NK-92 treated with Interleukin-12 subunit alpha and Interleukin-12 subunit beta, amount 100 ng/mL, for 24 hours (cell line): ENCODE results near the gene TSEN54.

Experiments used
- DNase-seq: peaks from one replicate; lab custom pipeline; 2025; lab: John Stamatoyannopoulos, UW

Gene TSEN54

DNA sequence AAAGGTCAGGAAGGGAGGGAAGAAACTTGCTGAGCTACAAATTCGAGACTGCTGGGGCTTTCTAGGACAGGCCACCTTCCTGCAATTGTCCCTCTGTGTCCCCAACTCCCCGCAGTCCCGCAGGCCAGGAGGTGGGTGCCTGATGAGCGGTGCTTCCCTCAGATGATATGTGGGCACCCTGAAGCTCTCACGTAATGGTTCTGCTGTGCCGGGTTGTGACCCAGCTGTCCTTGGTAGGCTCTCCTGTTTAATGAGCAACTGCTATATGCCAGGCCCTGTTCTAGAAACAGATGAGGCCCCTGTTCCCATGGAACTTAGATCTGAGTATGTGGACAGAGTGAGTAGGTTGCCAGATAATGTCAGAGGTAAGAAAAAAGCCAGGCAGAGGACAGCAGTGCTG, 49.3 kb downstream of the TSEN54 start:
- no peak for DNase-seq

DNA sequence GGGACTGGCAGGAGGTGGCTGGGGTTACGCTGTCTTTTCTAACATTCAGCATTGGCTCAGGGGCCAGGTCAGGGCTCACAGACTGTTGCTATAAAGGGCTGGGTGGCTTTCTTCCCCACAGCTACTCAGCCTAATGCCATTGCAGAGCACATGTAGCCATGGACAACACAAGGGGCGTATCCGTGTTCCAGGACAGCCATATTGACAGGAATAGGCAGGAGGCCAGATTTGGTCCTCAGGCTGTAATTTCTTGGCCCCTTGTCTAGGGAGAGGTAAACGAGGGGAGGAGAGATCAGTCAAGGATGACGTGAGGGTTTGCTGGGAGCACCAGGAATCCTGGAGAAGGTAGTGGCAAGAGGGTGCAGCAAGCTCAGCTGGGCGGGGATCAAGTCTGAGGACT, 50.1 kb downstream of the TSEN54 start:
- DNase-seq, result no peak

DNA sequence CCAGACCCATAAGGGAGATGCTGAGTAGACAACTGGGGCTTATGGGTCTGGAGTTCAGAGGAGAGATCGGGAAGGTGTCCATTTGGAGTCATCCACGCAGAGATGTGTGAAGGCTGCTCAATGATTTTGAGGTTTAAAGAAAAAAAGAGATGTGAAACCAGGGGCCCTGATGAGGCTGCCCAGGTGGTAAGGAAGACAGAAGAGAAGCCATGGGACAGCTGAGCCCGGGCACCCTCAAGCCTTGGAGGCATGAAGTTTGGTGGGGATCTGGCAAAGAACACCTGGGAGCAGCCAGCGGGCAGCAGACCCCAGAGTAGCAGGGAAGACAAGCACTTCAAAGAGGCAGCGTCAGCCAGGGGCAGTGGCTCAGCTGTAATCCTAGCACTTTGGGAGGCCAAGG, 50.5 kb downstream of the TSEN54 start:
- DNase-seq, result no peak

DNA sequence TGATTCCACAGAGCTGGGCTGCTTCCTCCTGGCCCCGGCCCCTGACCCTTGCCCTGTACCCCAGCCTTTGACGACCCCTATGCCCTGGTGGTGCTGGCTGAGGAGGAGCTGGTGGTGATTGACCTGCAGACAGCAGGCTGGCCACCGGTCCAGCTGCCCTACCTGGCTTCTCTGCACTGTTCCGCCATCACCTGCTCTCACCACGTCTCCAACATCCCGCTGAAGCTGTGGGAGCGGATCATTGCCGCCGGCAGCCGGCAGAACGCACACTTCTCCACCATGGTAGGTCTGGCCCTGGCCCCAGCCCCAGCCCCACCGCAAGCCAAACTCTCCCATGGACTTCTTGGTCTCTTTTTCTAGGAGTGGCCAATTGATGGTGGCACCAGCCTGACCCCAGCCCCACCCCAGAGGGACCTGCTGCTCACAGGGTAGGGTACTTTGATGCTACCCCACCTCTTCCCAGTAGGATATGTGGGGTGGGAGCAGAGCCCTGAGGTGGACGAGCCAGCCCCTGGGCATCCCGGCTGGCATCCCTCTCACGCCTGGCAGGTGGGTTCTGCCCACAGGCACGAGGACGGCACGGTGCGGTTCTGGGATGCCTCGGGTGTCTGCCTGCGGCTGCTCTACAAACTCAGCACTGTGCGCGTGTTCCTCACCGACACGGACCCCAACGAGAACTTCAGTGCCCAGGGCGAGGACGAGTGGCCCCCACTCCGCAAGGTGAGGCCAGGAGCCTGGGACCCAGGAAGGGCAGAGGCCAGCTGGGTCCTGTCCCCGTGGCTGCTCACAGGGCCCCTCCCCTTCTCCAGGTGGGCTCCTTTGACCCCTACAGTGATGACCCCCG, 52.3 kb downstream of the TSEN54 start:
- DNase-seq, result no peak

DNA sequence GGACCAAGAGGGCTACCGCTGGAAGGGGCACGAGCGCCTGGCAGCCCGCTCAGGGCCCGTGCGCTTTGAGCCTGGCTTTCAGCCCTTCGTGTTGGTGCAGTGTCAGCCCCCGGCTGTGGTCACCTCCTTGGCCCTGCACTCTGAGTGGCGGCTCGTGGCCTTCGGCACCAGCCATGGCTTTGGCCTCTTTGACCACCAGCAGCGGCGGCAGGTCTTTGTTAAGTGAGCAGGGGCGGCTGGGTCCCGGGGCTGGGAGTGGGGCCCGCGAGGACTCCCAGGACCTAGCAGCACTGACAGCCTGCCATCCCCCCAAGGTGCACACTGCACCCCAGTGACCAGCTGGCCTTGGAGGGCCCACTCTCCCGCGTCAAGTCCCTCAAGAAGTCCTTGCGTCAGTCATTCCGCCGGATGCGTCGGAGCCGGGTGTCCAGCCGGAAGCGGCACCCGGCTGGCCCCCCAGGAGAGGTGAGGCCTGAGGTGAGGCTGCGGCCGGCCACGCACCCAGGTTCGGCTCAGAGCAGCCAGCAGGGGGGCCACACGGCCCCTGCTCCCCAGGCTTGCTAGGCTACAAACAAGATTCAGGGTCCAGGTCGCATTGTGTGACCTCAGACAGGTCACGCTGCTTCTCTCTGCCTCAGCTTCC, 53.8 kb downstream of the TSEN54 start:
- no peak for DNase-seq

DNA sequence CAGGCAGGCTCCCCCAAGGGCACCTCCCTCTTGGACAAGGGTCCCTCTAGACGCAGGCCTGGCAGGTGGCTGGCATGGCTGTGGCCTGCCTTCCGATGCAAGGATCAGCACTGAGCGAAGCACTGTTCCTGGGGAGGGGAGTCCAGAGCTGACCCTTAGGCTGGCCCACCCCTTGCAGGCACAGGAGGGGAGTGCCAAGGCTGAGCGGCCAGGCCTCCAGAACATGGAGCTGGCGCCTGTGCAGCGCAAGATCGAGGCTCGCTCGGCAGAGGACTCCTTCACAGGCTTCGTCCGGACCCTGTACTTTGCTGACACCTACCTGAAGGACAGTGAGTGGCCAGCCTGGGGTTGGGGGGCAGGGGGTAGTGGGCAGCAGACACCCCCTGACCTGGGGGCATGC, 54.4 kb downstream of the TSEN54 start:
- no peak for DNase-seq

DNA sequence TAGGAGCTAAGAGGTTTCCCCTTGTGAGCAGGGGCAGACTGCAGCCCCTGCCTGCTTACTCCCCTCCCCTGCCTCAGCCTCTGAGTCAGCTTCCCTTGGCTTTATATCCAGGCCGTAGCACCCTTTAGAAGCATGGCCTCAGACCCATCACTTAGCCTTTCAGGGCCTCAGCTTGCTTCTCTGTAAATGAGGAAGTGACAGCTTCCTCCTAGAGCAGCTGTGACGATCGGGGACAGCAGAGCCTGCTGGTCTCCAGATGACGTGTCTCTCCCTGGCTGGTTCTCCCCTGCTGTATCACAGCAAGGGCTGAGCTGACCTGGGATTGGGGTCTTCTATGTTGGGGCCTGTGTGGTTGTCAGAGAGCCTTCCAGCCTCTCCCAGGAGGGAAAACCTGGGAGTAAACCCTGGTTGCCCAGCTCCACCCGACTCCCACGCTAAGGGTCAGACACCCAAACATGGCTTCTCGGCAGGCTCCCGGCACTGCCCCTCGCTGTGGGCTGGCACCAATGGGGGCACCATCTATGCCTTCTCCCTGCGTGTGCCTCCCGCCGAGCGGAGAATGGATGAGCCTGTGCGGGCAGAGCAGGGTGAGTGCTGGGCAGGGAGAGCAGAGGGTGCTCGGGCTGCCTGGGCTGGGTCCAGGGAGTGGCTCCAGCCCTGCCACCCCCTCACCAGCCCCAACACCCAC, 55.0 kb downstream of the TSEN54 start:
- DNase-seq, result no peak

DNA sequence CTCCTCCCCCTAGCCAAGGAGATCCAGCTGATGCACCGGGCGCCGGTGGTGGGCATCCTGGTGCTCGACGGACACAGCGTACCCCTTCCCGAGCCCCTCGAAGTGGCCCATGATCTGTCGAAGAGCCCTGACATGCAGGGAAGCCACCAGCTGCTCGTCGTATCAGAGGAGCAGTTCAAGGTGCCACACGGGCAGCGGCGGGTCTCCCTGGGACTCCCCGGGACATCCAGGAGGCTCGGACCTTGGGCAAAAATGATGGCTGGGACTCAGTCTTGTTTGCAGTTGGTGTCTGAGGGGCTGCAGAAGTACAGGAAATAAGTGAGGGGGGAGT, 55.5 kb downstream of the TSEN54 start:
- no peak for DNase-seq

DNA sequence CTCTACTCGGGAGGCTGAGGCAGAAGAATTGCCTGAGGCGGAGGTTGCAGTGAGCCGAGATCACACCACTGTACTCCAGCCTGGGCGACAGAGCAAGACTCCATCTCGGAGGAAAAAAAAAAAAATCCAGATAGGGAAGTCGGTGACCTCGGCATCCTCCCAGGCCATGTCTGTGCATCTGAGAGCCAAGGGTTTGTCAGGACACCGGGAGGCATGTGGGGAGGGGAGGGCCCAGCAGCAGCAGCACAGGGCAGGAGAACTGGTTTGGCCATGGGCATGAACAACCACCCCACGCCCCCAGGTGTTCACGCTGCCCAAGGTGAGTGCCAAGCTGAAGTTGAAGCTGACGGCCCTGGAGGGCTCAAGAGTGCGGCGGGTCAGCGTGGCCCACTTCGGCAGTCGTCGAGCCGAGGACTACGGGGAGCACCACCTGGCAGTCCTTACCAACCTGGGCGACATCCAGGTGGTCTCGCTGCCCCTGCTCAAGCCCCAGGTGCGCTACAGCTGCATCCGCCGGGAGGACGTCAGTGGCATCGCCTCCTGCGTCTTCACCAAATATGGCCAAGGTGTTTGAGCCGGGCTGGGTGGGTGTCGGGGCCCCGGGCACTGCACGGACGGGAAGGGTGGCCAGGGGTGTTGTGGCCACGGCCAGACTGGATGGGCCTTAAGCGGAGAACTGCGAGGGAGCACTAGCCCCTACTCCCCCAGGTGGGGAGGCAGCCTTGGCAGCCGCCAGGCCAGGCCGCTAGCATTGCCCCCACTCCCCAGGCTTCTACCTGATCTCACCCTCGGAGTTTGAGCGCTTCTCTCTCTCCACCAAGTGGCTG, 56.6 kb downstream of the TSEN54 start:
- DNase-seq, result no peak

DNA sequence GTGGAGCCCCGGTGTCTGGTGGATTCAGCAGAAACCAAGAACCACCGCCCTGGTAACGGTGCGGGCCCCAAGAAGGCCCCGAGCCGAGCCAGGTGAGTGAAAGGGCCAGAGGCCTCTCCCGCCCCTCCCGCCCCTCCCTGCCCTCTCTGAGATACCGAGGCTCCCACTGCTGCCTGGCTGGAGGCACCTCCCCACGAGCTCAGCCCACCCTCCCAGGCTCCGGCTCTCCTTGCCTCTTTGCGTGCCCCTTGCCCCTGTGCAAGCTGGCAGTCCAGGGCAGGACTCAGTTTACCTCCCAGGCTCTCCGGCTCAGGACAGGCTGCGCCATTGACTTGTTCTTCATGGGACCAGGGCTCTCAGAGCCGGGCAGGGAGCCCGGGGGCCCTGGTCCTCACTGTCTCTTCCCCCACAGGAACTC, 57.2 kb downstream of the TSEN54 start:
- no peak for DNase-seq

DNA sequence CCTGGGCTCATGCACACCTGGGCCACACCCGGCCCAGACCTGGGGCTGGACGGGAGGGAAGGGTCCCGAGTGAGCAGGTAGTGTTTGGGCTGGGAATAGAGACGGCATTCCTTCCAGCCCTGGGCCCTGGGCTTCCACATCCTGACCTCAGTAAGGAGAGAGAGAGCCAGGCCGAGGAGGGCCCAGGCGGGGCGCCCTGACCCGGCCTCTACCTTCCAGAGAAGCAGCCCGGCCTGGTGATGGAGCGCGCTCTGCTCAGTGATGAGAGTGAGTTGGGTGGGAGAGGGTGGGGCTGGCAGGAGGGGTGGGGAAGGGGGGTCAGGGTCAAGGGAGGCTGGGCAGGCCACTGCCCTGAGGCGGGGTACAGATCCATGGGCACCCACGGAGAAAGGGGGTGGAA, 57.7 kb downstream of the TSEN54 start:
- no peak for DNase-seq
